Keratinocyte (primary cell): Measurements from ENCODE around the gene BSCL2. TPM values are rescaled to one million over a fixed set of nuclear protein-coding genes. Genes with fewer than 3 reads are reported as not detected.
A peak's percentile ranks its signal among the peaks of the same experiment; 100 is the strongest.

Experiments
- DNase-seq: peaks from one replicate; pipeline ENCODE4 v3.0.0-alpha.2; 2011; ENCODE audit warnings: low read depth, missing footprints, low spot score
- FAIRE-seq: peaks from 2 replicates; lab custom pipeline; 2011; peaks lifted over from hg19 to GRCh38; lab: Jason Lieb, UNC
- H2AFZ ChIP-seq: 2 replicates; pipeline ENCODE4 v1.6.0; 2012; ENCODE audit warnings: low read length, control low read depth, inconsistent platforms; ENCODE audit not compliant: control insufficient read depth
- H3K27ac ChIP-seq: 2 replicates; pipeline ENCODE4 v1.5.1; 2011; ENCODE audit warnings: low read length; ENCODE audit not compliant: control insufficient read depth, insufficient read depth
- H3K27me3 ChIP-seq: 3 replicates; pipeline ENCODE4 v1.6.0; 2011; ENCODE audit warnings: low read length; ENCODE audit not compliant: control insufficient read depth, insufficient read depth; ENCODE audit errors: extremely low read depth
- H3K36me3 ChIP-seq, 2 experiments: 2 replicates in 1 of 2; 3 replicates in 1 of 2; pipeline ENCODE4 v1.5.1; 2011; ENCODE audit warnings: low read length in 2 of 2, mild to moderate bottlenecking in 1 of 2; ENCODE audit not compliant: control insufficient read depth in 2 of 2, insufficient read depth in 2 of 2; ENCODE audit errors: extremely low read depth in 1 of 2
- H3K4me1 ChIP-seq: 3 replicates; pipeline ENCODE4 v1.5.1; 2011; ENCODE audit warnings: low read length; ENCODE audit not compliant: control insufficient read depth, insufficient read depth; ENCODE audit errors: extremely low read depth
- H3K4me2 ChIP-seq: 3 replicates; pipeline ENCODE4 v1.6.0; 2011; ENCODE audit warnings: low read depth, low read length; ENCODE audit not compliant: control insufficient read depth, insufficient read depth; ENCODE audit errors: extremely low read depth
- H3K4me3 ChIP-seq, 3 experiments: fragments of 200-600 bp in 1 of 3; sonication (generic) in 1 of 3; 2 replicates in 2 of 3; 3 replicates in 1 of 3; pipeline ENCODE4 v1.5.1; 2011 to 2016; ENCODE audit warnings: low read length in 3 of 3, mild to moderate bottlenecking in 3 of 3, control low read depth in 2 of 3, inconsistent platforms in 1 of 3, low read depth in 1 of 3, mixed read lengths in 1 of 3, mixed run types in 1 of 3, moderate library complexity in 1 of 3; ENCODE audit not compliant: control insufficient read depth in 2 of 3, insufficient read depth in 2 of 3; ENCODE audit errors: extremely low read depth in 1 of 3
- H3K79me2 ChIP-seq: 2 replicates; pipeline ENCODE4 v1.6.0; 2012; ENCODE audit warnings: low read length; ENCODE audit not compliant: control insufficient read depth, insufficient read depth
- H3K9ac ChIP-seq: 3 replicates; pipeline ENCODE4 v1.6.0; 2011; ENCODE audit warnings: low read length; ENCODE audit not compliant: control insufficient read depth, insufficient read depth; ENCODE audit errors: extremely low read depth
- H3K9me1 ChIP-seq: 3 replicates; pipeline ENCODE4 v1.6.0; 2011; ENCODE audit warnings: low read length; ENCODE audit not compliant: control insufficient read depth, insufficient read depth; ENCODE audit errors: extremely low read depth
- H3K9me3 ChIP-seq: 2 replicates; pipeline ENCODE4 v1.5.1; 2012; ENCODE audit warnings: low read depth, low read length; ENCODE audit not compliant: control insufficient read depth
- H4K20me1 ChIP-seq: 3 replicates; pipeline ENCODE4 v1.6.0; 2011; ENCODE audit warnings: low read length; ENCODE audit not compliant: control insufficient read depth, insufficient read depth; ENCODE audit errors: extremely low read depth
- EZH2 ChIP-seq: IDR thresholded peaks from one replicate; pipeline ENCODE4 v1.6.1; 2012; ENCODE audit warnings: inconsistent platforms, mild to moderate bottlenecking, low read length, moderate library complexity
- dilution Hi-C: fragments of 300-500 bp; cut with MboI; formaldehyde crosslinking; loops from one replicate; pipeline ENCODE4 v1.7.0; 2020; ENCODE audit warnings: low sequenced_read_pairs; ENCODE audit not compliant: extremely low pct_ligation_motif_present
- polyA minus RNA-seq, 3 experiments: library from RNA; depleted of rRNA, polyadenylated mRNA; stranded (reverse); fragments of >200 nt; gene quantifications; 1 replicate in 1 of 3; 2 replicates in 1 of 3; 3 replicates in 1 of 3; pipeline ENCODE4 v1.2.3, GENCODE V29; 2011
- polyA plus RNA-seq, 5 experiments: library from polyadenylated mRNA; depleted of rRNA in 3 of 5; stranded (reverse) in 3 of 5; stranded (forward) in 1 of 5; unstranded in 1 of 5; fragments of >200 nt; gene quantifications; 1 replicate in 1 of 5; 2 replicates in 3 of 5; 3 replicates in 1 of 5; pipeline versions ENCODE4 v1.2.1 to v1.2.3, GENCODE V29; 2011 to 2012; ENCODE audit warnings: missing spikeins in 2 of 5, low read depth in 1 of 5, low replicate concordance in 1 of 5
- TF ChIP-seq, protein P1 (sequence below), 3 experiments: IDR thresholded peaks in 1 of 3; conservative IDR thresholded peaks in 1 of 3; optimal IDR thresholded peaks in 1 of 3; 2 replicates in 2 of 3; 3 replicates in 1 of 3; pipeline versions ENCODE3 to v1.5.1; 2011; ENCODE audit warnings: low read length in 3 of 3, mild to moderate bottlenecking in 3 of 3, moderate library complexity in 2 of 3, control low read depth in 1 of 3, inconsistent platforms in 1 of 3; ENCODE audit not compliant: insufficient read depth in 2 of 3; ENCODE audit errors: extremely low read depth in 1 of 3

BSCL2 gene
- polyA plus RNA-seq (21.9 to 50.5 TPM (median 38.6 TPM) in 3 replicates), polyA minus RNA-seq (50.9 to 87.0 TPM (median 71.8 TPM) in 3 replicates)
- polyA plus RNA-seq (2011; ENCODE audit: low read depth), result 3.9 TPM
- polyA plus RNA-seq (2011; cell fraction: cytosol; rRNA removed), result 34.8 and 37.2 TPM in 2 replicates
- polyA plus RNA-seq (2011; cell fraction: nucleus; rRNA removed), result 18.7 and 37.1 TPM in 2 replicates
- polyA plus RNA-seq (2012; ENCODE audit: low replicate concordance), result 22.3 and 57.9 TPM in 2 replicates
- 55.4 TPM for polyA minus RNA-seq (2011; cell fraction: cytosol; rRNA and poly(A)+ RNA removed)
- polyA minus RNA-seq (2011; cell fraction: nucleus; rRNA and poly(A)+ RNA removed), result 19.2 and 19.8 TPM in 2 replicates

DNA sequence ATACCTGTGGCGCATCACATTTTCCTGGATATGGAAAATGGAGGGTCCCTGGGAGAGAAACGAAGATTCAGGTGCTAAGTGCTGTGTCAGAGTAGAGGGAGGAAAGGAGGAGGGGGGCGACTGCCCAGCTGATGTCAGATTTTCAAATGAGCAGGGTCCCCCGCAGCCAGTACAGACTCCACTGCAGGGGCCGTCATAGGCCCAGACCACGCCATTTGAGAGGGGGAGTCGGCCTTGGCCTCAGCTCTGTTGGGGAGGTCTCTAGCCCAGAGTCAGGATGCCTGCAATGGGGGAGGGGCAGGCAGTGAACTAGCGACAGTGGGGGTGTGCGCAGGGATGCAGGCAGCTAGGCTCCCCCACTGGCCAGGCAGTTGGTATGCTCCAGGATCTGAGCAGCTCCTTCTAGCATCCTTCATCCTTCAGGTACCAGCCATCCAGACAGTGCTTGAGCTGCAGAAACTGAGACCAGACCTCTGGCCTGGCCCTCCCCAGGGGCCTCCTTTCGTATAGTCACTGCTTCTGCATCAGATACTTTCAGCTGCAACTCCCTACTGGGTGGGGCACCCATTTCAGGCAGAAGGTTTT, at the start of gene BSCL2, which contains the start of gene GNG3:
BSCL2 (minus strand) TSS at position 148 of the 585 bp plus-strand sequence. CDS start 229 bp downstream, outside the sequence.
GNG3 (plus strand) TSS at position 400 of the 585 bp plus-strand sequence. CDS start 620 bp downstream, outside the sequence.
- H4K20me1 ChIP-seq, result no peaks in the 10 kb centered on the region
- peak within 1 kb of the TSS; percentile 88 for H3K9ac ChIP-seq
- H3K9me1 ChIP-seq, result no peaks in the 10 kb centered on the region
- no peaks in the 10 kb centered on the region for H3K27me3 ChIP-seq
- H3K9me3 ChIP-seq, result no peaks in the 10 kb centered on the region
- no peaks in the 10 kb centered on the region for H3K79me2 ChIP-seq
- H3K36me3 ChIP-seq, result peaks cover 4 to 13% of the 10 kb centered on the region in 2 experiments
- H3K4me2 ChIP-seq, result peak within 1 kb of the TSS; percentile 99
- H2AFZ ChIP-seq, result peak within 1 kb of the TSS; percentile 77
- DNase-seq (no peak), FAIRE-seq (no peak)
- H3K27ac ChIP-seq, result peak within 1 kb of the TSS; percentile 93
- H3K4me3 ChIP-seq, result peak within 1 kb of the TSS; percentile 31 to 59 (median 53)
- H3K4me1 ChIP-seq, result peaks cover 36% of the 10 kb centered on the region
- dilution Hi-C loops, result no loop called here
- TF ChIP-seq, protein P1, sequence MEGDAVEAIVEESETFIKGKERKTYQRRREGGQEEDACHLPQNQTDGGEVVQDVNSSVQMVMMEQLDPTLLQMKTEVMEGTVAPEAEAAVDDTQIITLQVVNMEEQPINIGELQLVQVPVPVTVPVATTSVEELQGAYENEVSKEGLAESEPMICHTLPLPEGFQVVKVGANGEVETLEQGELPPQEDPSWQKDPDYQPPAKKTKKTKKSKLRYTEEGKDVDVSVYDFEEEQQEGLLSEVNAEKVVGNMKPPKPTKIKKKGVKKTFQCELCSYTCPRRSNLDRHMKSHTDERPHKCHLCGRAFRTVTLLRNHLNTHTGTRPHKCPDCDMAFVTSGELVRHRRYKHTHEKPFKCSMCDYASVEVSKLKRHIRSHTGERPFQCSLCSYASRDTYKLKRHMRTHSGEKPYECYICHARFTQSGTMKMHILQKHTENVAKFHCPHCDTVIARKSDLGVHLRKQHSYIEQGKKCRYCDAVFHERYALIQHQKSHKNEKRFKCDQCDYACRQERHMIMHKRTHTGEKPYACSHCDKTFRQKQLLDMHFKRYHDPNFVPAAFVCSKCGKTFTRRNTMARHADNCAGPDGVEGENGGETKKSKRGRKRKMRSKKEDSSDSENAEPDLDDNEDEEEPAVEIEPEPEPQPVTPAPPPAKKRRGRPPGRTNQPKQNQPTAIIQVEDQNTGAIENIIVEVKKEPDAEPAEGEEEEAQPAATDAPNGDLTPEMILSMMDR (optimal IDR thresholded peaks at IDR 0.05 in 1 of 3, IDR thresholded peaks at IDR 0.05 in 1 of 3, conservative IDR thresholded peaks at IDR 0.05 in 1 of 3; ENCODE audit: extremely low read depth in 1 of 3, insufficient read depth in 2 of 3, low read length in 3 of 3), result no peak
- TF ChIP-seq EZH2, result no peak

DNA sequence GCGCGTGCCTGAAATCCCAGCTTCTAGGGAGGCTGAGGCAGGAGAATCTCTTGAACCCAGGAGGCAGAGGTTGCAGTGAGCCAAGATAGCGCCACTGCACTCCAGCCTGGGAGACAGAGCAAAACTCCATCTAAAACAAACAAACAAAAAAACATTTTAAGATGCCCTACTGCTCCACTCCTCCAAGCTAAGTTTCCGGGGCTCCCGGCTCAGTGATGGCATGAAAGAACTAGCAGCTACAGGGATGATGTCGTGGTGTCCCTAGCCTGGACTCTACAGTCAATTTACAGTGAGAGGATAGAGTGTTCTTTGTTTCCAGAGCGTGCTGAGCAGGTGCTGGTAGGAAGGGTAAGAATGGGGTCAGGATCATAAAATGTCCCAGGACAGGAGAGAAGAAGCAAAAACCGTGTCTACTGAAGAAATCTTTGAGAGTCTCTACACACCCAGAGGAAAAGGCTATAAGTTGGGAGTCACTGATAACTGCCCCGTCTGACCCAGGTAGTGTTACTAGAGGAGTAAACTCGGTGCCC, 47.9 kb upstream of the BSCL2 start:
- DNase-seq (no peak), FAIRE-seq (no peak)
- H3K27ac ChIP-seq, result no peak overlapping the region
- TF ChIP-seq EZH2, result no peak
- TF ChIP-seq, protein P1 (optimal IDR thresholded peaks at IDR 0.05 in 1 of 3, IDR thresholded peaks at IDR 0.05 in 1 of 3, conservative IDR thresholded peaks at IDR 0.05 in 1 of 3; ENCODE audit: extremely low read depth in 1 of 3, insufficient read depth in 2 of 3, low read length in 3 of 3), result no peak
- peaks cover 11% of the 10 kb centered on the region for H3K4me1 ChIP-seq
- H3K79me2 ChIP-seq, result peaks cover 16% of the 10 kb centered on the region
- dilution Hi-C loops, result no loop called here
- H3K4me2 ChIP-seq, result no peak overlapping the region
- H3K9me1 ChIP-seq, result peaks cover 2% of the 10 kb centered on the region
- no peak overlapping the region for H3K9ac ChIP-seq
- no peak overlapping the region for H3K4me3 ChIP-seq
- H2AFZ ChIP-seq, result no peak overlapping the region
- no peaks in the 10 kb centered on the region for H3K27me3 ChIP-seq
- H3K9me3 ChIP-seq, result no peaks in the 10 kb centered on the region
- peaks cover 9 to 15% of the 10 kb centered on the region in 2 experiments for H3K36me3 ChIP-seq
- H4K20me1 ChIP-seq, result no peaks in the 10 kb centered on the region
